Measurements from ENCODE around the gene PIGU. TPM values are rescaled to one million over a fixed set of nuclear protein-coding genes. Genes with fewer than 3 reads are reported as not detected.

PIGU gene
- polyA plus RNA-seq, 1 donor from 2014 or later: 35.8 TPM

GRCh38 chr20:34717230-34718095 lies 40.6 kb upstream of the PIGU start:
- TF ChIP-seq TAF1 (IDR thresholded peaks at IDR 0.05; ENCODE audit: low read depth): no peak
- no peak for TF ChIP-seq POLR2AphosphoS5 (IDR thresholded peaks at IDR 0.05)
- TF ChIP-seq EZH2 (IDR thresholded peaks at IDR 0.05; ENCODE audit: borderline replicate concordance, insufficient read depth, low read length, poor library complexity, severe bottlenecking): no peak
- TF ChIP-seq MXI1 (conservative IDR thresholded peaks at IDR 0.05; ENCODE audit: poor library complexity, severe bottlenecking): no peak
- no peak for TF ChIP-seq CTCF (IDR thresholded peaks at IDR 0.05; ENCODE audit: poor library complexity, severe bottlenecking)
- TF ChIP-seq REST (IDR thresholded peaks at IDR 0.05; ENCODE audit: borderline replicate concordance): no peak
- TF ChIP-seq RAD21 (conservative IDR thresholded peaks at IDR 0.05): no peak
- TF ChIP-seq SMC3 (conservative IDR thresholded peaks at IDR 0.05; ENCODE audit: poor library complexity): no peak
- no peak for TF ChIP-seq EP300 (conservative IDR thresholded peaks at IDR 0.05; ENCODE audit: poor library complexity, severe bottlenecking)
- no peaks in the 10 kb centered on the region for H3F3A ChIP-seq (ENCODE audit: insufficient read depth, low read length, poor library complexity, severe bottlenecking)
- H3K27ac ChIP-seq (ENCODE audit: low read length): no peak overlapping the region

GRCh38 chr20:34716921-34717229 lies 40.0 kb upstream of the PIGU start:
- Histone ChIP-seq H3F3A (ENCODE audit: insufficient read depth, low read length, poor library complexity, severe bottlenecking) (no peaks in the 10 kb centered on the region), H3K27ac (ENCODE audit: low read length) (no peak overlapping the region), H3K9ac (ENCODE audit: low read length) (no peak overlapping the region), H2AFZ (ENCODE audit: low read depth, low read length) (no peak overlapping the region), H3K9me3 (ENCODE audit: low read length) (no peaks in the 10 kb centered on the region), H3K4me2 (ENCODE audit: low read length) (no peak overlapping the region), H3K9me2 (ENCODE audit: insufficient read depth, low read length) (no peaks in the 10 kb centered on the region), H3K27me3 (ENCODE audit: insufficient read depth, low read depth, low read length) (no peaks in the 10 kb centered on the region), H3K4me3 (ENCODE audit: low read length) (no peak overlapping the region), H4K20me1 (ENCODE audit: insufficient read depth) (no peaks in the 10 kb centered on the region), H3K79me2 (replicated peaks; ENCODE audit: insufficient read depth, low read length) (no peaks in the 10 kb centered on the region), H3K36me3 (ENCODE audit: insufficient read depth, low read length) (peaks cover 10% of the 10 kb centered on the region)
- TF ChIP-seq SMC3 (conservative IDR thresholded peaks at IDR 0.05; ENCODE audit: poor library complexity): no peak
- TF ChIP-seq REST (IDR thresholded peaks at IDR 0.05; ENCODE audit: borderline replicate concordance): no peak
- no peak for TF ChIP-seq TAF1 (IDR thresholded peaks at IDR 0.05; ENCODE audit: low read depth)
- TF ChIP-seq EZH2 (IDR thresholded peaks at IDR 0.05; ENCODE audit: borderline replicate concordance, insufficient read depth, low read length, poor library complexity, severe bottlenecking): no peak

More at GRCh38 chr20:34717230-34718095, 40.6 kb upstream of the PIGU start:
- no peaks in the 10 kb centered on the region for H4K20me1 ChIP-seq (ENCODE audit: insufficient read depth)
- no peak overlapping the region for H3K4me3 ChIP-seq (ENCODE audit: low read length)
- no peaks in the 10 kb centered on the region for H3K9me3 ChIP-seq (ENCODE audit: low read length)
- peaks cover 10% of the 10 kb centered on the region for H3K36me3 ChIP-seq (ENCODE audit: insufficient read depth, low read length)
- H3K9ac ChIP-seq (ENCODE audit: low read length): no peak overlapping the region
- no peaks in the 10 kb centered on the region for H3K27me3 ChIP-seq (ENCODE audit: insufficient read depth, low read depth, low read length)
- H3K9me2 ChIP-seq (ENCODE audit: insufficient read depth, low read length): no peaks in the 10 kb centered on the region
- H3K79me2 ChIP-seq (replicated peaks; ENCODE audit: insufficient read depth, low read length): no peaks in the 10 kb centered on the region
- no peak overlapping the region for H2AFZ ChIP-seq (ENCODE audit: low read depth, low read length)
- H3K4me2 ChIP-seq (ENCODE audit: low read length): no peak overlapping the region
